ENCODE data around the gene CFAP74.

- no peak for TF ChIP-seq CTCF (IDR thresholded peaks at IDR 0.05)
- no peak for TF ChIP-seq POLR2A (IDR thresholded peaks at IDR 0.05)
Measured at GRCh38 chr1:1940123-1940425, 63.5 kb downstream of the CFAP74 start.
